ENCODE data around the gene RAB34. TPM values are rescaled to one million over a fixed set of nuclear protein-coding genes. Genes with fewer than 3 reads are reported as not detected.
A peak's percentile ranks its signal among the peaks of the same experiment; 100 is the strongest.

Gene RAB34
- total and polyA plus RNA-seq, 2 donors (not counting 1 experiment from before 2014, with no cell fraction given) = 17.1 to 18.0 TPM

- over 99% methylated on average over 17 of the region's 18 CpGs for WGBS (ENCODE audit: insufficient coverage)
- ATAC-seq (ENCODE audit: low read depth) (no peak), DNase-seq (peak; percentile 36)
- no peak overlapping the region for H3K9ac ChIP-seq (ENCODE audit: low read length)
- CTCF ChIA-PET = interaction anchor here (0.7 to 18.9 kb wide), 8 partner anchors 8 to 168 kb away, joined by 3 to 1020 read pairs (median 8); partner anchors contain the start of genes DHRS13, NEK8, RPL23A and TLCD1
- intact Hi-C loops (cut with micrococcal nuclease) = no loop called here
- peak overlapping the region; percentile 30 for H3K4me3 Mint-ChIP-seq
- peak overlapping the region; percentile 82 for H3K27ac Mint-ChIP-seq
- peaks cover 84% of the 10 kb centered on the region for H4K20me1 ChIP-seq (ENCODE audit: control insufficient read depth, insufficient read depth, low read length, poor library complexity, severe bottlenecking)
- no peaks in the 10 kb centered on the region for H3K9me3 ChIP-seq (ENCODE audit: control extremely low read depth in 1 of 3, control insufficient read depth in 2 of 3, insufficient read depth in 1 of 3, low read length in 2 of 3)
- H3K4me1 Mint-ChIP-seq = peaks cover 47% of the 10 kb centered on the region
- POLR2A ChIA-PET = interaction anchor here (1.3 to 16.2 kb wide), 2 partner anchors 19 to 29 kb away, joined by 5 to 511 read pairs; partner anchors contain the start of genes NEK8, RPL23A and TLCD1
- H3K27me3 ChIP-seq (replicated peaks in 1 of 4; ENCODE audit: control extremely low read depth in 1 of 4, control insufficient read depth in 3 of 4, insufficient read depth in 4 of 4, low read length in 3 of 4) = no peaks in the 10 kb centered on the region
- H3K4me1 ChIP-seq (ENCODE audit: control insufficient read depth in 2 of 2, insufficient read depth in 2 of 2, low read length in 2 of 2) = peaks cover 40 to 45% of the 10 kb centered on the region in 2 donors
- H3K27ac ChIP-seq (ENCODE audit: low read length in 2 of 2) = peak overlapping the region in 1 of 2 donors; percentile 15
- TF ChIP-seq CTCF (IDR thresholded peaks at IDR 0.05) (no peak), EZH2 (IDR thresholded peaks at IDR 0.05; ENCODE audit: borderline replicate concordance, insufficient read depth, low read depth, low read length, poor library complexity, severe bottlenecking) (no peak)
- H3K4me2 ChIP-seq (replicated peaks; ENCODE audit: low read depth, low read length, poor library complexity, severe bottlenecking) = no peak overlapping the region
- H3K27me3 Mint-ChIP-seq = no peaks in the 10 kb centered on the region
- H3K4me3 ChIP-seq (ENCODE audit: control extremely low read depth in 1 of 5, extremely low read depth in 1 of 5, insufficient read depth in 1 of 5, low read depth in 2 of 5, low read length in 4 of 5) = no peak overlapping the region
- peaks cover 0 to 63% of the 10 kb centered on the region in 2 experiments for H3K36me3 ChIP-seq (replicated peaks in 1 of 2; ENCODE audit: control extremely low read depth in 1 of 2, control insufficient read depth in 1 of 2, extremely low read depth in 1 of 2, insufficient read depth in 2 of 2, low read length in 1 of 2)
- H3K79me2 ChIP-seq (ENCODE audit: control insufficient read depth, insufficient read depth, low read length) = peaks cover 67% of the 10 kb centered on the region
- no peaks in the 10 kb centered on the region for H3K9me3 Mint-ChIP-seq (ENCODE audit: insufficient read depth)
- no peak overlapping the region for H2AFZ ChIP-seq (ENCODE audit: insufficient read depth, low read depth, low read length, poor library complexity, severe bottlenecking)
Observed at GRCh38 chr17:28747801-28748750, 30.4 kb upstream of the RAB34 start.
